Measurements from ENCODE around the gene SNX30.

Gene SNX30

GRCh38 chr9:112861155-112861554 lies 110.6 kb downstream of the SNX30 start:
- no peak for DNase-seq

- DNase-seq = no peak
Measured at GRCh38 chr9:112861638-112862555, 111.3 kb downstream of the SNX30 start.

- DNase-seq = no peak
Measured at GRCh38 chr9:112863214-112863613, 112.7 kb downstream of the SNX30 start.

- no peak for DNase-seq
Measured at GRCh38 chr9:112863746-112864145, 113.2 kb downstream of the SNX30 start.

- no peak for DNase-seq
Measured at GRCh38 chr9:112864403-112864802, 113.8 kb downstream of the SNX30 start.

GRCh38 chr9:112864982-112865381 lies 114.4 kb downstream of the SNX30 start:
- no peak for DNase-seq

- DNase-seq = no peak
Measured at GRCh38 chr9:112866662-112867274, 116.2 kb downstream of the SNX30 start.

- no peak for DNase-seq
Measured at GRCh38 chr9:112867275-112867991, 116.9 kb downstream of the SNX30 start.

- no peak for DNase-seq
Measured at GRCh38 chr9:112868461-112868860, 117.9 kb downstream of the SNX30 start.

- no peak for DNase-seq
Measured at GRCh38 chr9:112869041-112869529, 118.5 kb downstream of the SNX30 start.

- no peak for DNase-seq
Measured at GRCh38 chr9:112869917-112870316, 119.4 kb downstream of the SNX30 start.

- DNase-seq = no peak
Measured at GRCh38 chr9:112870556-112870955, 120.0 kb downstream of the SNX30 start.

- no peak for DNase-seq
Measured at GRCh38 chr9:112872019-112872418, 121.5 kb downstream of the SNX30 start.

GRCh38 chr9:112873773-112874405 lies 123.3 kb downstream of the SNX30 start:
- no peak for DNase-seq

GRCh38 chr9:112878752-112879151 lies 128.2 kb downstream of the SNX30 start:
- DNase-seq = no peak

GRCh38 chr9:112880650-112881049 lies 130.1 kb downstream of the SNX30 start:
- DNase-seq = no peak

GRCh38 chr9:112881331-112881730 lies 130.8 kb downstream of the SNX30 start:
- no peak for DNase-seq

GRCh38 chr9:112884101-112884500 lies 133.5 kb downstream of the SNX30 start:
- DNase-seq = no peak

- no peak for DNase-seq
Measured at GRCh38 chr9:112884721-112885120, 134.2 kb downstream of the SNX30 start.

- DNase-seq = no peak
Measured at GRCh38 chr9:112885324-112885723, 134.8 kb downstream of the SNX30 start.

- DNase-seq = no peak
Measured at GRCh38 chr9:112886351-112886750, 135.8 kb downstream of the SNX30 start.

- DNase-seq = no peak
Measured at GRCh38 chr9:112887381-112887780, 136.8 kb downstream of the SNX30 start.
